Pancreas (tissue), 10 donors: Measurements from ENCODE around the gene PTGDS. TPM values are rescaled to one million over a fixed set of nuclear protein-coding genes. Genes with fewer than 3 reads are reported as not detected.

Experiments used
- ATAC-seq, 4 donors: fragments of 200-7000 bp; cut with Tn5 transposase; one replicate each; pipeline versions ENCODE4 v1.8.0 to v1.9.1; 2020; ENCODE audit warnings: mild to moderate bottlenecking in 4 of 4, moderate library complexity in 4 of 4
- DNase-seq, 6 donors: peaks; one replicate each; pipeline ENCODE4 v3.0.0-alpha.2; 2020
- FAIRE-seq: peaks from 2 replicates; lab custom pipeline; 2012; peaks lifted over from hg19 to GRCh38; lab: Jason Lieb, UNC
- H3K27ac ChIP-seq, 4 donors: fragments of 200-600 bp; sonication (generic); 1 replicate in 3 of 4; 2 replicates in 1 of 4; pipeline versions ENCODE4 v1.5.0 to v1.8.0; 2020
- H3K27me3 ChIP-seq, 4 donors: fragments of 200-600 bp; one replicate each; pipeline ENCODE4 v1.8.0; 2021
- H3K36me3 ChIP-seq, 3 donors: fragments of 200-600 bp; sonication (generic) in 1 of 3; one replicate each; pipeline versions ENCODE4 v1.5.0 to v1.8.0; 2020 to 2021
- H3K4me1 ChIP-seq, 3 donors: fragments of 200-600 bp; one replicate each; pipeline ENCODE4 v1.8.0; 2021
- H3K4me3 ChIP-seq, 4 donors: fragments of 200-600 bp; sonication (generic) in 2 of 4; one replicate each; pipeline versions ENCODE4 v1.5.0 to v1.8.0; 2020 to 2021
- H3K9me3 ChIP-seq, 4 donors: fragments of 200-600 bp; one replicate each; pipeline ENCODE4 v1.8.0; 2021
- CTCF ChIP-seq, 4 donors: fragments of 200-600 bp; sonication (generic) in 3 of 4; IDR thresholded peaks; one replicate each; pipeline versions ENCODE4 v1.5.0 to v1.8.0; 2021; ENCODE audit warnings: antibody characterized with exemption in 4 of 4
- WGBS, 2 donors: extraction: QIAGEN DNeasy Blood & Tissue Kit; methylation state at CpG; one replicate each; pipeline ENCODE4 v1.1.7; 2013; 5-methylcytosine and 5-hydroxymethylcytosine counted together
- intact Hi-C, 3 donors: fragments of 100-400 bp; cut with DNase I; formaldehyde crosslinking; loops; one replicate each; pipeline versions ENCODE4 v1.11.1 to v1.14.2; 2022
- polyA plus RNA-seq, 2 donors: library from polyadenylated mRNA; stranded (reverse); fragments of 200-250 nt; gene quantifications; one replicate each; pipeline ENCODE4 v1.2.3, GENCODE V29; 2013
- total RNA-seq, 6 donors: library from RNA; stranded (reverse); fragmentation: NEBNext Ultra II Directional in 4 of 6; extraction: Animal tissue kit (Norgen Biotek cat#: 25700) in 4 of 6; gene quantifications; one replicate each; pipeline versions ENCODE4 v1.2.1 to v1.2.4, GENCODE V29; 2021 to 2023
- donor health status: healthy with polysubstance abuse.
- donor health status: DM: no; HTN: no; CAD: no; lungs with moderate emphysema.
- donor health status: DM: no; HTN: no; CAD: no.
- donor health status: control.
- donor health status: control.
- donor health status: Bipolar disorder and iron deficiency.
- donor health status: DM: yes; HTN: yes; CAD: no.
- donor health status: DM: no; HTN: no; CAD: no.
- donor health status: DM: no; HTN: no; CAD: no.
- donor health status: DM: yes; HTN: yes; CAD: no.

The PTGDS gene
- total and polyA plus RNA-seq, 8 donors, result 5.7 to 49.1 (median 36.9) TPM

DNA sequence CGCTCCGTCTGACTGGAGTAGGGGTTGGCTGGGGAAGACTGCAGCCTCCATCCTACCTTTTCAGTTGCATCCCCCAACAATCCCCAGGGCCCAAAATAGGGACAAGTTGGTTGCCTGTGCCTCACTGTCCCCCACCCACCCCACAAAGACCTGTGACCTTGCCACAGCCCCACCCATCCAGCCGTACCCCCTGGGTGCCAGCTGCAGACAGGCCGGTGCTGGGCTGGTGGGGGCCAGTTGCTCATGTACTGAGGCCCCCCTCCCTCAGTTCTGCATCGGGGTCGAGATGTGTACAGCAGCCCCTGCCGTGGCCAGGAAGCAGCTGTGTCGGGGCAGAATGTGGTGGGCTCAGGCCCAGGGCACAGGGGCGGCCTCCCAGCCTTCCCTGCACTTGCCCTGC, 5.9 kb downstream of the PTGDS start:
- intact Hi-C loops, result no loop called here
- no peaks in the 10 kb centered on the region for H3K4me1 ChIP-seq
- no peak for TF ChIP-seq CTCF (IDR thresholded peaks at IDR 0.05)
- ATAC-seq, result no peak
- DNase-seq, result no peak
- no peak for FAIRE-seq
- 77 to 83% methylated on average over 9 of the region's 9 CpGs for WGBS, 2 donors
- H3K36me3 ChIP-seq, result no peaks in the 10 kb centered on the region
- H3K9me3 ChIP-seq, result no peaks in the 10 kb centered on the region
- peaks cover 0 to 4% (median 0%) of the 10 kb centered on the region in 4 donors for H3K27me3 ChIP-seq
- H3K4me3 ChIP-seq, result no peak overlapping the region
- no peak overlapping the region for H3K27ac ChIP-seq

DNA sequence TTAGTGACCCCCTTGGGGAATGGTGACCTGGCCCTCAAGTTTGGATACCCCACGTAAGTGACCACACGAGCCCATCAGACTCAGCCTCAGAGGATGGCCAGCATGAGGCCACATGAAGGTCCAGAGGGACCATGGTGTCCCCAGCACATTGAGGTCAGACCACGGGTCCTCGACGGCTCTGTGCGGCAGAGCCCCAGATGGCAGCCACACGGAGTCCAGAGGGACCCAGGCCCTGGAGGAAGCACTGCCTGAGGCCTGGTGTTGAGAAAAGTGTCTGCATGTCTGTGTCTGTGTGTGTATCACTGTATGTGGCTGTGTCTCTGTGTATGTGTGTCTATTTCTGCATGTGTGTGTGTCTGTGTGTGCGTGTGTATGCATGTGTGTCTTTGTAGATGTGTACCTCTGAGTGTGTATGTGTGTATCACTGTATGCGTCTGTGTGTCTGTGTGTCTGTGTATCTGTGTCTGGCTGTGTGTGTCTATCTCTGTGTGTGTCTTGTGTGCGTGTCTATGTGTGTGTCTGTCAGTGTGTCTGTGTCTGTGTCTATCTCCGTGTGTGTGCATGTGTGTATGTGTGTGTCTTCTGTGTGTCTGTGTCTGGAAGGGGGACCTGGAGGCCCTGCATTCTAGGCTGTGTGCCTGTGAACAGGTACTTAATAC, 6.5 kb downstream of the PTGDS start:
- peaks cover 0 to 4% (median 0%) of the 10 kb centered on the region in 4 donors for H3K27me3 ChIP-seq
- FAIRE-seq (no peak), DNase-seq (no peak), ATAC-seq (no peak)
- H3K4me1 ChIP-seq, result no peaks in the 10 kb centered on the region
- TF ChIP-seq CTCF (IDR thresholded peaks at IDR 0.05), result no peak
- WGBS, 2 donors, result 76 to 87% methylated on average over 11 of the region's 11 CpGs
- H3K36me3 ChIP-seq, result no peaks in the 10 kb centered on the region
- no peak overlapping the region for H3K27ac ChIP-seq
- intact Hi-C loops, result no loop called here
- H3K4me3 ChIP-seq, result no peak overlapping the region
- H3K9me3 ChIP-seq, result no peaks in the 10 kb centered on the region

DNA sequence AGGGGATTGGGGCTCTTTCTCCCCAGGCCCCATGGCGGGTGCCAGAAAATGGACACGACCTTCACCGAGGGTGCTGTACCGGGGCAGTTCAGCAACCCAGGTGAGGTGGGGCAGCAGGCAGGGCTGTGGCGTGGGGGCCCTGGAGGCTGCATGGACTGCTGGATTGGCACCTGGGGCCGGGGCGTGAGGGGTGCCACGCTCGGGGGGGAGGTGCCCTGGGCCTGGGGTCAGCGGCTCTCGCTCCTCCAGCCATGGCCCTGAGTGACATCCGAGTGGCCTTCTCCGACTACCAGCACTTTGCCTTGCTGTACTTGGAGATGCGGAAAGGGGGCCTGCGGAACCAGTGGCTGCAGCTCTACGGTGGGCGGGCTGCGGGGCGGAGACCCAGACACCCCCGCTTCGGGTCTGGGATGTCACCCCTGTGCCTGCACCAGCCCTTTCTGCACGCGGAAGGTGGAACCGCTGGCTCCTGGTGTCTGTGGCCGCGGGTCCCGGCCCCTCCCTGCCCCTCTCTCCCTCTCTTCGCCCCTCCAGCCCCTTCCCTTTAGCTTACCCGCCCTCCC, 7.2 kb downstream of the PTGDS start:
- no peaks in the 10 kb centered on the region for H3K4me1 ChIP-seq
- no peak for TF ChIP-seq CTCF (IDR thresholded peaks at IDR 0.05)
- no peak for DNase-seq
- intact Hi-C loops, result no loop called here
- WGBS, 2 donors, result 64 to 78% methylated on average over 13 to 29 of the region's 29 CpGs
- H3K36me3 ChIP-seq, result no peaks in the 10 kb centered on the region
- no peaks in the 10 kb centered on the region for H3K9me3 ChIP-seq
- H3K27ac ChIP-seq, result no peak overlapping the region
- H3K4me3 ChIP-seq, result no peak overlapping the region
- no peak for FAIRE-seq
- peaks cover 0 to 4% (median 0%) of the 10 kb centered on the region in 4 donors for H3K27me3 ChIP-seq
- ATAC-seq, result no peak

DNA sequence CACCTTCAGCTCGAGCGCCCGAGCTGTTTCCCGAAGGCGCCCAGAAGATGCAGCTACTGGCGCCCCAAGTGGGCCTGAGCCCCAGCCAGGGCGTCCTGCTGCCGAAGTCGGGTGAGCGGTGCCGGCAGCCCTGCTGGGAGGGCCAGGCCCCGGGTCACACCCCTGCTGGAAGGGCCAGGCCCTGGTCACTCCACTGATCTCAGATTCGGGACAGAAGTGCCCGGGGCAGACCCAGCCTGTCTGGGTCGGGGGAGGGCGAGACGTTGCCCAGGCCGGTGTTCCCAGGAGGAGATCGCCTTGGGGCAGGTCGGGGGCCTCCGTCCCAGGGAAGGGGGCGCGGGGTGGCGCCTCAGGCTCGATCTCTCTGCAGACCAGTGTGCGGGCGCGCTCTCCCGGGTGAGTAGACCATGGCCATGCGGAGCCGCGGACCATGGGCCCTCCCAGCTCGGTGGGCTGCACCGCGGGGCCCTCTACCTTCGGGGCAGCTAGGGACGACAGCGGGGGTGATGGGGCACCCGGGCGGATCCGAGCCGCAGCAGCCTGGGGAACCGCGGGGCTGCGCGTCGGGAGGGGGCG, 7.8 kb downstream of the PTGDS start:
- no peaks in the 10 kb centered on the region for H3K9me3 ChIP-seq
- no peaks in the 10 kb centered on the region for H3K36me3 ChIP-seq
- H3K4me1 ChIP-seq, result no peaks in the 10 kb centered on the region
- 18 to 25% methylated on average over 28 to 48 of the region's 48 CpGs for WGBS, 2 donors
- no peak for FAIRE-seq
- DNase-seq, result no peak
- H3K27ac ChIP-seq, result no peak overlapping the region
- no peak for ATAC-seq
- intact Hi-C loops, result no loop called here
- TF ChIP-seq CTCF (IDR thresholded peaks at IDR 0.05), result no peak
- H3K4me3 ChIP-seq, result no peak overlapping the region
- peaks cover 0 to 4% (median 0%) of the 10 kb centered on the region in 4 donors for H3K27me3 ChIP-seq

- FAIRE-seq, result no peak
- Histone ChIP-seq H3K4me1 (no peaks in the 10 kb centered on the region), H3K36me3 (no peaks in the 10 kb centered on the region), H3K9me3 (no peaks in the 10 kb centered on the region), H3K4me3 (no peak overlapping the region), H3K27me3 (peaks cover 0 to 4% (median 0%) of the 10 kb centered on the region in 4 donors), H3K27ac (no peak overlapping the region)
- no peak for TF ChIP-seq CTCF (IDR thresholded peaks at IDR 0.05)
- WGBS, 2 donors, result 39% methylated on average over 32 to 33 of the region's 33 CpGs
- no peak for DNase-seq
- intact Hi-C loops, result no loop called here
- ATAC-seq, result no peak
Measured at GRCh38 chr9:136985853-136986252, 8.5 kb downstream of the PTGDS start.
